Gastrocnemius medialis (tissue), 4 donors: ENCODE data around the gene OGT.

Experiments
- CTCF ChIP-seq, 5 experiments: fragments of 450-650 bp in 3 of 5; fragments of 200-600 bp in 2 of 5; sonication (generic) in 2 of 5; IDR thresholded peaks in 4 of 5; conservative IDR thresholded peaks in 1 of 5; 1 replicate in 4 of 5; 2 replicates in 1 of 5; pipeline ENCODE4 v1.5.1; 2016 to 2019; ENCODE audit warnings: antibody characterized with exemption in 5 of 5, mild to moderate bottlenecking in 3 of 5, moderate library complexity in 3 of 5
- POLR2A ChIP-seq, 2 donors: fragments of 450-650 bp; IDR thresholded peaks; one replicate each; pipeline ENCODE4 v1.6.1; 2017; ENCODE audit warnings: antibody characterized with exemption in 2 of 2, mild to moderate bottlenecking in 2 of 2, moderate library complexity in 2 of 2

GRCh38 chrX:71618787-71619186 lies 85.9 kb downstream of the OGT start:
- TF ChIP-seq CTCF (IDR thresholded peaks at IDR 0.05 in 4 of 5, conservative IDR thresholded peaks at IDR 0.05 in 1 of 5) (no peak), POLR2A (IDR thresholded peaks at IDR 0.05) (no peak)
